Caki2 (cell line): ENCODE results near the gene REV3L. TPM values are rescaled to one million over a fixed set of nuclear protein-coding genes. Genes with fewer than 3 reads are reported as not detected.

Source experiments
- DNase-seq: peaks from one replicate; pipeline ENCODE4 v3.0.0-alpha.2; 2015; ENCODE audit warnings: low read depth
- in situ Hi-C: cut with HindIII; loops from 2 replicates; pipeline ENCODE4 v1.10.0; 2016; ENCODE audit warnings: low sequenced_read_pairs, low pct_unique_long_range_greater_than_20kb, mixed read lengths
- total RNA-seq: library from RNA; depleted of rRNA; stranded (reverse); fragments of >200 nt; shearing (Covaris generic); gene quantifications from 2 replicates; pipeline ENCODE4 v1.2.3, GENCODE V29; 2014; ENCODE audit warnings: low replicate concordance

The REV3L gene
- total RNA-seq, 1 experiment from 2014 or later = 11.4 TPM

GRCh38 chr6:111445861-111446267, 37.2 kb downstream of the REV3L start:
- no peak for DNase-seq
- in situ Hi-C loops = no loop called here

GRCh38 chr6:111444794-111445193, 38.2 kb downstream of the REV3L start:
- in situ Hi-C loops = no loop called here

GRCh38 chr6:111441678-111442243, 41.3 kb downstream of the REV3L start:
- no peak for DNase-seq
- in situ Hi-C loops = no loop called here

More at GRCh38 chr6:111444794-111445193, 38.2 kb downstream of the REV3L start:
- DNase-seq = no peak

GRCh38 chr6:111439171-111439570, 43.8 kb downstream of the REV3L start:
- DNase-seq = no peak
- in situ Hi-C loops = no loop called here

- in situ Hi-C loops = no loop called here
- DNase-seq = no peak
Observed at GRCh38 chr6:111437573-111437972, 45.4 kb downstream of the REV3L start.

- in situ Hi-C loops = no loop called here
- DNase-seq = no peak
Observed at GRCh38 chr6:111432511-111432910, 50.5 kb downstream of the REV3L start.

- no peak for DNase-seq
- in situ Hi-C loops = no loop called here
Observed at GRCh38 chr6:111430605-111431376, 52.2 kb downstream of the REV3L start.

GRCh38 chr6:111429571-111429970, 53.4 kb downstream of the REV3L start:
- in situ Hi-C loops = no loop called here
- DNase-seq = no peak

- no peak for DNase-seq
- in situ Hi-C loops = no loop called here
Observed at GRCh38 chr6:111428811-111429210, 54.2 kb downstream of the REV3L start.

- peak; percentile 5 for DNase-seq
- in situ Hi-C loops = no loop called here
Observed at GRCh38 chr6:111427341-111428116, 55.5 kb downstream of the REV3L start.

- in situ Hi-C loops = no loop called here
Observed at GRCh38 chr6:111423960-111424846, 58.8 kb downstream of the REV3L start.

GRCh38 chr6:111423055-111423633, 59.9 kb downstream of the REV3L start:
- DNase-seq = no peak
- in situ Hi-C loops = no loop called here

More at GRCh38 chr6:111423960-111424846, 58.8 kb downstream of the REV3L start:
- no peak for DNase-seq

- no peak for DNase-seq
- in situ Hi-C loops = no loop called here
Observed at GRCh38 chr6:111418971-111419693, 63.9 kb downstream of the REV3L start.

GRCh38 chr6:111417946-111418345, 65.1 kb downstream of the REV3L start:
- DNase-seq = no peak
- in situ Hi-C loops = no loop called here

- in situ Hi-C loops = no loop called here
- DNase-seq = no peak
Observed at GRCh38 chr6:111417181-111417585, 65.8 kb downstream of the REV3L start.

GRCh38 chr6:111416529-111416928, 66.5 kb downstream of the REV3L start:
- DNase-seq = no peak
- in situ Hi-C loops = no loop called here

GRCh38 chr6:111414373-111414772, 68.6 kb downstream of the REV3L start:
- in situ Hi-C loops = no loop called here
- no peak for DNase-seq
